H1 (cell line): ENCODE results near the gene LRRTM4. TPM values are rescaled to one million over a fixed set of nuclear protein-coding genes. Genes with fewer than 3 reads are reported as not detected.

Experiments used
- CTCF ChIA-PET: fragments of 300-600 bp; sonication (Branson Sonifier 250); formaldehyde crosslinking; loops from one replicate; lab custom pipeline; 2021; ENCODE audit not compliant: partially characterized antibody; lab: Charles Lee
- POLR2A ChIA-PET: fragments of 300-600 bp; sonication (Branson Sonifier 250); formaldehyde crosslinking; loops from one replicate; lab custom pipeline; 2021; ENCODE audit warnings: inconsistent platforms; ENCODE audit not compliant: partially characterized antibody; lab: Charles Lee
- DNase-seq, 2 experiments: peaks; one replicate each; pipeline versions ENCODE4 v3.0.0 to v3.0.0-alpha.2; 2010 to 2022; ENCODE audit warnings: low spot score in 2 of 2, low read depth in 1 of 2, mixed read lengths in 1 of 2
- FAIRE-seq: peaks from 2 replicates; lab custom pipeline; 2011; peaks lifted over from hg19 to GRCh38; lab: Jason Lieb, UNC
- H2AFZ ChIP-seq: 2 replicates; pipeline ENCODE4 v1.8.1; 2012; ENCODE audit warnings: low read length, inconsistent platforms
- H2AK5ac ChIP-seq: 2 replicates; pipeline ENCODE4 v1.6.1; 2013; ENCODE audit warnings: low read depth, low read length
- H2BK120ac ChIP-seq: replicated peaks from 2 replicates; pipeline ENCODE3; 2013; ENCODE audit warnings: low read depth, low read length, inconsistent platforms
- H2BK12ac ChIP-seq: 2 replicates; pipeline ENCODE4 v1.6.1; 2013; ENCODE audit warnings: low read depth, low read length
- H2BK15ac ChIP-seq: 2 replicates; pipeline ENCODE4 v1.6.1; 2013; ENCODE audit warnings: low read length
- H2BK20ac ChIP-seq: 2 replicates; pipeline ENCODE4 v1.6.1; 2013; ENCODE audit warnings: low read length
- H2BK5ac ChIP-seq: 2 replicates; pipeline ENCODE4 v1.6.1; 2013; ENCODE audit warnings: low read depth, low read length
- H3K14ac ChIP-seq: 2 replicates; pipeline ENCODE4 v1.6.1; 2013; ENCODE audit warnings: inconsistent platforms; ENCODE audit not compliant: insufficient read length
- H3K18ac ChIP-seq: 2 replicates; pipeline ENCODE4 v1.6.1; 2013; ENCODE audit warnings: low read length; ENCODE audit errors: extremely low read depth
- H3K23ac ChIP-seq: 2 replicates; pipeline ENCODE4 v1.6.1; 2013; ENCODE audit warnings: inconsistent platforms; ENCODE audit not compliant: insufficient read length
- H3K23me2 ChIP-seq: 2 replicates; pipeline ENCODE4 v1.6.1; 2013; ENCODE audit warnings: low read depth, low read length
- H3K27ac ChIP-seq: 2 replicates; pipeline ENCODE4 v1.6.1; 2011; ENCODE audit warnings: low read depth, low read length, inconsistent platforms
- H3K27me3 ChIP-seq, 4 experiments: replicated peaks in 1 of 4; 1 replicate in 1 of 4; 2 replicates in 3 of 4; pipeline versions ENCODE4 v1.6.1 to v1.8.1; 2011 to 2013; ENCODE audit warnings: low read length in 3 of 4, mild to moderate bottlenecking in 3 of 4, inconsistent platforms in 2 of 4, mixed read lengths in 2 of 4, moderate library complexity in 1 of 4; ENCODE audit not compliant: control insufficient read depth in 3 of 4, insufficient read depth in 3 of 4; ENCODE audit errors: extremely low read depth in 1 of 4
- H3K36me3 ChIP-seq, 4 experiments: 2 replicates each; pipeline versions ENCODE4 v1.6.1 to v1.8.1; 2011 to 2013; ENCODE audit warnings: mild to moderate bottlenecking in 4 of 4, low read length in 3 of 4, moderate library complexity in 2 of 4, control low read depth in 1 of 4, inconsistent platforms in 1 of 4; ENCODE audit not compliant: insufficient read depth in 4 of 4, control insufficient read depth in 2 of 4
- H3K4ac ChIP-seq: replicated peaks from 2 replicates; pipeline ENCODE3; 2013; ENCODE audit warnings: low read length, low read depth, mixed read lengths, inconsistent platforms; ENCODE audit not compliant: insufficient read length
- H3K4me1 ChIP-seq, 4 experiments: replicated peaks in 1 of 4; 1 replicate in 1 of 4; 2 replicates in 3 of 4; pipeline versions ENCODE4 v1.6.1 to v1.8.1; 2011 to 2013; ENCODE audit warnings: low read length in 3 of 4, inconsistent platforms in 2 of 4, mixed read lengths in 1 of 4; ENCODE audit not compliant: insufficient read depth in 4 of 4, control insufficient read depth in 3 of 4
- H3K4me2 ChIP-seq, 2 experiments: 2 replicates each; pipeline versions ENCODE4 v1.6.1 to v1.8.1; 2011 to 2013; ENCODE audit warnings: low read depth in 2 of 2, low read length in 2 of 2, control low read depth in 1 of 2, inconsistent platforms in 1 of 2, mild to moderate bottlenecking in 1 of 2; ENCODE audit not compliant: insufficient read depth in 1 of 2
- H3K4me3 ChIP-seq, 4 experiments: fragments of 200-600, 300-600 bp in 1 of 4; sonication (generic), shearing (Covaris generic), sonication (Bioruptor Twin) in 1 of 4; 2 replicates each; pipeline versions ENCODE4 v1.5.1 to v1.8.1; 2011 to 2016; ENCODE audit warnings: low read length in 4 of 4, low read depth in 3 of 4, control low read depth in 2 of 4, inconsistent platforms in 2 of 4, mild to moderate bottlenecking in 2 of 4, mixed read lengths in 1 of 4, moderate library complexity in 1 of 4; ENCODE audit not compliant: insufficient read depth in 2 of 4; ENCODE audit errors: extremely low read depth in 1 of 4
- H3K56ac ChIP-seq: replicated peaks from 2 replicates; pipeline ENCODE3; 2013; ENCODE audit warnings: low read depth, mild to moderate bottlenecking, mixed read lengths, low read length, inconsistent platforms; ENCODE audit not compliant: insufficient read length
- H3K79me1 ChIP-seq: 2 replicates; pipeline ENCODE4 v1.6.1; 2013; ENCODE audit warnings: low read depth, low read length, control low read depth
- H3K79me2 ChIP-seq, 2 experiments: 2 replicates each; pipeline versions ENCODE4 v1.6.1 to v1.8.1; 2012 to 2013; ENCODE audit warnings: low read length in 2 of 2, mild to moderate bottlenecking in 2 of 2, inconsistent platforms in 1 of 2; ENCODE audit not compliant: insufficient read depth in 2 of 2, control insufficient read depth in 1 of 2
- H3K9ac ChIP-seq, 4 experiments: replicated peaks in 1 of 4; 1 replicate in 1 of 4; 2 replicates in 3 of 4; pipeline versions ENCODE4 v1.6.1 to v1.8.1; 2011 to 2013; ENCODE audit warnings: low read depth in 3 of 4, low read length in 3 of 4, control low read depth in 2 of 4, mild to moderate bottlenecking in 2 of 4, moderate library complexity in 2 of 4, inconsistent platforms in 1 of 4; ENCODE audit errors: extremely low read depth in 1 of 4
- H3K9me3 ChIP-seq, 2 experiments: 2 replicates each; pipeline versions ENCODE4 v1.6.1 to v1.8.1; 2012 to 2013; ENCODE audit warnings: mild to moderate bottlenecking in 2 of 2, moderate library complexity in 2 of 2, control low read depth in 1 of 2, inconsistent platforms in 1 of 2, low read depth in 1 of 2, low read length in 1 of 2, mixed read lengths in 1 of 2; ENCODE audit not compliant: insufficient read depth in 2 of 2
- H4K20me1 ChIP-seq, 2 experiments: replicated peaks in 1 of 2; 2 replicates each; pipeline versions ENCODE3 to v1.8.1; 2011 to 2013; ENCODE audit warnings: inconsistent platforms in 2 of 2, low read length in 2 of 2, mild to moderate bottlenecking in 1 of 2; ENCODE audit not compliant: insufficient read depth in 2 of 2, control insufficient read depth in 1 of 2
- H4K5ac ChIP-seq: 2 replicates; pipeline ENCODE4 v1.6.1; 2013; ENCODE audit warnings: low read length, low read depth, mixed read lengths, inconsistent platforms; ENCODE audit not compliant: insufficient read length
- H4K8ac ChIP-seq: 2 replicates; pipeline ENCODE4 v1.8.0; 2013; ENCODE audit warnings: mild to moderate bottlenecking, moderate library complexity, low read length, inconsistent platforms; ENCODE audit not compliant: insufficient read depth; ENCODE audit errors: extremely low read depth
- H4K91ac ChIP-seq: replicated peaks from 2 replicates; pipeline ENCODE3; 2013; ENCODE audit warnings: low read length, mixed read lengths, inconsistent platforms; ENCODE audit not compliant: insufficient read length
- ATF3 ChIP-seq: IDR thresholded peaks from 2 replicates; pipeline ENCODE4 v1.6.1; 2011; ENCODE audit warnings: low read depth, mild to moderate bottlenecking, low read length; ENCODE audit not compliant: insufficient read depth
- EZH2 ChIP-seq: fragments of 200-600 bp; sonication (generic); IDR thresholded peaks from 2 replicates; pipeline ENCODE4 v1.7.1; 2012; ENCODE audit warnings: low read depth, mild to moderate bottlenecking, moderate library complexity, low read length, inconsistent platforms; ENCODE audit not compliant: severe bottlenecking
- MAX ChIP-seq: IDR thresholded peaks from 2 replicates; pipeline ENCODE4 v1.6.1; 2012; ENCODE audit warnings: inconsistent platforms
- SAP30 ChIP-seq: fragments of 300-600 bp; sonication (generic); IDR thresholded peaks from 2 replicates; pipeline ENCODE4 v1.7.1; 2012; ENCODE audit warnings: low read length, moderate library complexity, mild to moderate bottlenecking, inconsistent platforms; ENCODE audit not compliant: insufficient read depth, insufficient replicate concordance
- SIRT6 ChIP-seq: IDR thresholded peaks from one replicate; pipeline ENCODE4 v1.7.1; 2012; ENCODE audit warnings: low read length, inconsistent platforms
- SIX5 ChIP-seq: IDR thresholded peaks from 2 replicates; pipeline ENCODE4 v1.6.1; 2011; ENCODE audit warnings: mild to moderate bottlenecking, low read depth, low read length
- SUZ12 ChIP-seq: fragments of 200-600 bp; sonication (generic); IDR thresholded peaks from 2 replicates; pipeline ENCODE4 v1.6.1; 2012; ENCODE audit warnings: mild to moderate bottlenecking, inconsistent platforms, low read length, moderate library complexity, mixed read lengths
- USF2 ChIP-seq: IDR thresholded peaks from 2 replicates; pipeline ENCODE4 v1.6.1; 2011; ENCODE audit warnings: low read length, improper control_type of control experiment
- WGBS, 2 experiments: shearing (Covaris generic) in 1 of 2; methylation state at CpG; one replicate each; pipeline versions ENCODE4 v1.1.6 to v1.1.7; 2013 to 2015; ENCODE audit warnings: low lambda C conversion rate in 2 of 2, mixed read lengths in 2 of 2, inconsistent platforms in 1 of 2, low coverage in 1 of 2, missing lambda C conversion rate in 1 of 2; ENCODE audit not compliant: insufficient replicate concordance in 2 of 2, insufficient coverage in 1 of 2, insufficient read length in 1 of 2; ENCODE audit errors: extremely low coverage in 1 of 2, missing lambda C conversion rate in 1 of 2; 5-methylcytosine and 5-hydroxymethylcytosine counted together
- polyA plus RNA-seq, 7 experiments: library from polyadenylated mRNA; depleted of rRNA in 3 of 7; stranded (reverse) in 5 of 7; unstranded in 2 of 7; fragments of >200 nt in 5 of 7; fragments of 200-250 nt in 2 of 7; gene quantifications; 1 replicate in 5 of 7; 2 replicates in 1 of 7; 4 replicates in 1 of 7; pipeline versions ENCODE4 v1.2.1 to v1.2.3, GENCODE V29; 2011 to 2013; ENCODE audit warnings: missing spikeins in 2 of 7, mixed read lengths in 2 of 7
- total RNA-seq: library from RNA; stranded (reverse); fragmentation: NEBNext Ultra II Directional; extraction: Animal tissue kit (Norgen Biotek cat#: 25700); gene quantifications from 2 replicates; pipeline ENCODE4 v1.2.1, GENCODE V29; 2021

Gene LRRTM4
- total and polyA plus RNA-seq, 2 of the 8 experiments (the other 6 are each of a cell fraction or from before 2014, with no cell fraction given) = 3.6 to 9.5 TPM

GRCh38 chr2:77108915-77109314, 413.3 kb downstream of the LRRTM4 start:
- H2BK5ac ChIP-seq = no peak overlapping the region

More at GRCh38 chr2:77108915-77109314, 413.3 kb downstream of the LRRTM4 start:
- H3K4me1 ChIP-seq = no peaks in the 10 kb centered on the region; a peak in 1 of 7 replicates
- H2AFZ ChIP-seq = no peak overlapping the region
- H3K9ac ChIP-seq = no peak overlapping the region
- H3K27ac ChIP-seq = no peak overlapping the region
- no peak overlapping the region for H3K23ac ChIP-seq
- no peak overlapping the region for H4K8ac ChIP-seq
- H3K27me3 ChIP-seq = no peaks in the 10 kb centered on the region
- H3K23me2 ChIP-seq = 0 out of 2 replicates have a peak, but pooled peaks cover 4% of the 10 kb centered on the region
- H3K79me1 ChIP-seq = no peaks in the 10 kb centered on the region; the same call in 1 of the 2 replicates
- DNase-seq (no peak), FAIRE-seq (no peak)
- TF ChIP-seq SAP30 = no peak
- TF ChIP-seq SUZ12 = no peak
- no peak for TF ChIP-seq ATF3
- TF ChIP-seq EZH2 = no peak
- TF ChIP-seq MAX = no peak
- no peak for TF ChIP-seq SIX5
- TF ChIP-seq USF2 = no peak
- TF ChIP-seq SIRT6 = no peak
- no peaks in the 10 kb centered on the region for H3K9me3 ChIP-seq
- no peak overlapping the region for H3K56ac ChIP-seq
- WGBS, 2 experiments = 100% methylated on average over 1 of the region's 1 CpG; no CpG with 5 or more reads in 1 of the 2 experiments
- no peak overlapping the region for H2BK15ac ChIP-seq
- no peak overlapping the region for H3K18ac ChIP-seq
- H3K79me2 ChIP-seq = no peaks in the 10 kb centered on the region
- no peak overlapping the region for H2BK120ac ChIP-seq
- ChIA-PET POLR2A (interaction anchor here (0.7 kb wide), 1 partner anchor 282 kb away, joined by 3 read pairs; no protein-coding TSS in a partner anchor), CTCF (no interaction called here)
- H3K4me3 ChIP-seq = no peak overlapping the region
- H3K14ac ChIP-seq = no peak overlapping the region
- H3K36me3 ChIP-seq = 0 out of 8 replicates have a peak, but pooled peaks cover 0 to 3% (median 0%) of the 10 kb centered on the region in 4 experiments
- H4K20me1 ChIP-seq = no peaks in the 10 kb centered on the region
- H3K4me2 ChIP-seq = no peak overlapping the region
- no peak overlapping the region for H2AK5ac ChIP-seq
- no peak overlapping the region for H3K4ac ChIP-seq
- no peak overlapping the region for H4K91ac ChIP-seq
- no peak overlapping the region for H2BK20ac ChIP-seq
- no peak overlapping the region for H2BK12ac ChIP-seq
- no peak overlapping the region for H4K5ac ChIP-seq
